ENCODE measurements around the gene TSPAN11.

DNA sequence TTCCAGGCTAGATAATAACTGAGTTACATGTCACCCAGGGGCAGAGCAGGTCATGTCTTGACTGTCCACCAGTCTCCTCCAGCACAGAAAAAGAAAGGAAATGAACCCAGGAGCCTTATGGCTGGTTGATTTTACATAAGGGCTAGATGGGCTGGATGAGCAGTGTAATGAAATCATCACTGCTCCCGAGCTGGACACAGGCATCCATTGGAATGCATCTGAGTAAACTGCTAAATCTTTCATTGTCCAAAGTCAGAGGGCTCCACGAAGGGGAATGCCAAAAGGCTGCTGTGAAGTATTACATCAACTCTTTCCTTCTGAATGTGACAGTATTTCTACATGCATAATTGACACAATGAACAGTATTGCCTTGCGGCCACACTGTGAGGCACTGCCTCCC is 30.1 kb upstream of the TSPAN11 start:
- no peak for TF ChIP-seq CTCF (IDR thresholded peaks at IDR 0.05; ENCODE audit: low read depth, low read length, missing input control)
- no peak for TF ChIP-seq TAF1 (conservative IDR thresholded peaks at IDR 0.05)
- no peak for TF ChIP-seq RAD21 (IDR thresholded peaks at IDR 0.05)
- TF ChIP-seq, protein P1, sequence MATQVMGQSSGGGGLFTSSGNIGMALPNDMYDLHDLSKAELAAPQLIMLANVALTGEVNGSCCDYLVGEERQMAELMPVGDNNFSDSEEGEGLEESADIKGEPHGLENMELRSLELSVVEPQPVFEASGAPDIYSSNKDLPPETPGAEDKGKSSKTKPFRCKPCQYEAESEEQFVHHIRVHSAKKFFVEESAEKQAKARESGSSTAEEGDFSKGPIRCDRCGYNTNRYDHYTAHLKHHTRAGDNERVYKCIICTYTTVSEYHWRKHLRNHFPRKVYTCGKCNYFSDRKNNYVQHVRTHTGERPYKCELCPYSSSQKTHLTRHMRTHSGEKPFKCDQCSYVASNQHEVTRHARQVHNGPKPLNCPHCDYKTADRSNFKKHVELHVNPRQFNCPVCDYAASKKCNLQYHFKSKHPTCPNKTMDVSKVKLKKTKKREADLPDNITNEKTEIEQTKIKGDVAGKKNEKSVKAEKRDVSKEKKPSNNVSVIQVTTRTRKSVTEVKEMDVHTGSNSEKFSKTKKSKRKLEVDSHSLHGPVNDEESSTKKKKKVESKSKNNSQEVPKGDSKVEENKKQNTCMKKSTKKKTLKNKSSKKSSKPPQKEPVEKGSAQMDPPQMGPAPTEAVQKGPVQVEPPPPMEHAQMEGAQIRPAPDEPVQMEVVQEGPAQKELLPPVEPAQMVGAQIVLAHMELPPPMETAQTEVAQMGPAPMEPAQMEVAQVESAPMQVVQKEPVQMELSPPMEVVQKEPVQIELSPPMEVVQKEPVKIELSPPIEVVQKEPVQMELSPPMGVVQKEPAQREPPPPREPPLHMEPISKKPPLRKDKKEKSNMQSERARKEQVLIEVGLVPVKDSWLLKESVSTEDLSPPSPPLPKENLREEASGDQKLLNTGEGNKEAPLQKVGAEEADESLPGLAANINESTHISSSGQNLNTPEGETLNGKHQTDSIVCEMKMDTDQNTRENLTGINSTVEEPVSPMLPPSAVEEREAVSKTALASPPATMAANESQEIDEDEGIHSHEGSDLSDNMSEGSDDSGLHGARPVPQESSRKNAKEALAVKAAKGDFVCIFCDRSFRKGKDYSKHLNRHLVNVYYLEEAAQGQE (IDR thresholded peaks at IDR 0.05) = no peak
- no peak for TF ChIP-seq JUND (IDR thresholded peaks at IDR 0.05)
- no peak for TF ChIP-seq GABPA (IDR thresholded peaks at IDR 0.05 in 1 of 2, conservative IDR thresholded peaks at IDR 0.05 in 1 of 2)
- TF ChIP-seq FOXA1 (IDR thresholded peaks at IDR 0.05) = no peak
- TF ChIP-seq, protein P2, sequence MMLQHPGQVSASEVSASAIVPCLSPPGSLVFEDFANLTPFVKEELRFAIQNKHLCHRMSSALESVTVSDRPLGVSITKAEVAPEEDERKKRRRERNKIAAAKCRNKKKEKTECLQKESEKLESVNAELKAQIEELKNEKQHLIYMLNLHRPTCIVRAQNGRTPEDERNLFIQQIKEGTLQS (IDR thresholded peaks at IDR 0.05) = no peak
- no peak for TF ChIP-seq YY1 (IDR thresholded peaks at IDR 0.05)
